Measurements from ENCODE around the gene BRSK1. TPM values are rescaled to one million over a fixed set of nuclear protein-coding genes. Genes with fewer than 3 reads are reported as not detected.

Gene BRSK1
- total and polyA plus RNA-seq, 2 of the 13 experiments (the other 11 are each of a cell fraction or from before 2014, with no cell fraction given), result 0.18 to 1.2 TPM

GRCh38 chr19:55258828-55259539, 24.8 kb upstream of the BRSK1 start, which contains the start of gene PPP6R1 (continued):
- no peak for TF ChIP-seq IKZF4 (CRISPR knock-in tag; IDR thresholded peaks at IDR 0.05; ENCODE audit: borderline replicate concordance, low read depth, not compliant biosample characterization)
- peak; percentile 64 for TF ChIP-seq MNT (IDR thresholded peaks at IDR 0.05)
- TF ChIP-seq ZBTB2 (CRISPR knock-in tag; IDR thresholded peaks at IDR 0.05; ENCODE audit: low read depth), result peak; percentile 75
- TF ChIP-seq ZBTB21 (CRISPR knock-in tag; IDR thresholded peaks at IDR 0.05), result peak; percentile 62; the same call in 1 of the 2 replicates
- TF ChIP-seq ZNF543 (CRISPR knock-in tag; IDR thresholded peaks at IDR 0.05), result peak; percentile 81
- TF ChIP-seq STAG1 (CRISPR knock-in tag; IDR thresholded peaks at IDR 0.05), result peak; percentile 40; the same call in 1 of the 2 replicates
- no peak; the same call in 1 of the 2 replicates for TF ChIP-seq ZBTB4 (CRISPR knock-in tag; IDR thresholded peaks at IDR 0.05; ENCODE audit: borderline replicate concordance)
- no peak for TF ChIP-seq ZNF724P (CRISPR knock-in tag; IDR thresholded peaks at IDR 0.05; ENCODE audit: borderline replicate concordance)
- peak; percentile 34; the same call in 1 of the 2 replicates for TF ChIP-seq ZNF281 (CRISPR knock-in tag; IDR thresholded peaks at IDR 0.05; ENCODE audit: borderline replicate concordance)
- TF ChIP-seq ZFP41 (CRISPR knock-in tag; IDR thresholded peaks at IDR 0.05; ENCODE audit: borderline replicate concordance), result no peak
- TF ChIP-seq ZNF124 (CRISPR knock-in tag; IDR thresholded peaks at IDR 0.05), result 0 out of 2 replicates have a peak, but pooled peaks have one; percentile 82
- TF ChIP-seq POLR2AphosphoS2 (IDR thresholded peaks at IDR 0.05; ENCODE audit: low read depth, low read length), result no peak
